ENCODE data around the gene SLC24A3.

DNA sequence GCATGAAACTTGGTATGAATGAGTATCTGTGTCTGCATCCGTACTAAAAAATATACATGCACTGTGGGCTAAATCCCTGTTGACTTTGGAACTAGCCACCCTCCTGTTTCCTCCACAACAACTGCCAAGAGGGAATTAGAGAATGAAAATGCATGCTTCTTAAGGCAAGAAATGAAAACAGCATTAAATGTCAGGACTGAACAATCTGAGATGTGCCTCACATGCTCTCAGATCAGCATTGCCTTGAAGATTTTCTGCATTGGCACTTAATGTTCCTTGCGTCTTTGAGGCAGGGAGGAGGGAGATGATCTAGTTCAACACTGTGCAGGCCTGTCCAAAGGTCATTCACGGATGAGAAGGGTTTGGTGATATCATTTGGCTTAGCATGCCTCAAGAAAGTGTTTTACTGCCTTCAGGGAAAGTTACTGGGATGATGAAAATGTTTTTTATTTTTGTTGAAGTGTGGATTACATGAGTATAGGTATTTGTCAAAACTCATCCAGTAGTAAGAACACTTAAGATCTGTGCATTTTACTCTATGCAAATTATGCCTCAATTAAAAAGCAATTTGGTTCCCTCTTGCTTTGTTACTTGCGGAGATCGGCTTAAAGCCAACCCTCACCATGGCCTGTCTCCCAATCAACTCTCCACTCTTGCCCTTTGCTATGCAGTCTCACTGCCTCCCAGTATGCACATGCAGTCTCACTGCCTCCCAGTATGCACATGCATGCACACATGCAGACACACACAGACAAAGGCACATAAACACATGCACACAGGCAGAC, 498.1 kb downstream of the SLC24A3 start:
- TF ChIP-seq, protein P1, sequence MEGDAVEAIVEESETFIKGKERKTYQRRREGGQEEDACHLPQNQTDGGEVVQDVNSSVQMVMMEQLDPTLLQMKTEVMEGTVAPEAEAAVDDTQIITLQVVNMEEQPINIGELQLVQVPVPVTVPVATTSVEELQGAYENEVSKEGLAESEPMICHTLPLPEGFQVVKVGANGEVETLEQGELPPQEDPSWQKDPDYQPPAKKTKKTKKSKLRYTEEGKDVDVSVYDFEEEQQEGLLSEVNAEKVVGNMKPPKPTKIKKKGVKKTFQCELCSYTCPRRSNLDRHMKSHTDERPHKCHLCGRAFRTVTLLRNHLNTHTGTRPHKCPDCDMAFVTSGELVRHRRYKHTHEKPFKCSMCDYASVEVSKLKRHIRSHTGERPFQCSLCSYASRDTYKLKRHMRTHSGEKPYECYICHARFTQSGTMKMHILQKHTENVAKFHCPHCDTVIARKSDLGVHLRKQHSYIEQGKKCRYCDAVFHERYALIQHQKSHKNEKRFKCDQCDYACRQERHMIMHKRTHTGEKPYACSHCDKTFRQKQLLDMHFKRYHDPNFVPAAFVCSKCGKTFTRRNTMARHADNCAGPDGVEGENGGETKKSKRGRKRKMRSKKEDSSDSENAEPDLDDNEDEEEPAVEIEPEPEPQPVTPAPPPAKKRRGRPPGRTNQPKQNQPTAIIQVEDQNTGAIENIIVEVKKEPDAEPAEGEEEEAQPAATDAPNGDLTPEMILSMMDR (IDR thresholded peaks at IDR 0.05) = no peak
- TF ChIP-seq ZFX (IDR thresholded peaks at IDR 0.05; ENCODE audit: borderline replicate concordance) = no peak
